ENCODE results near the gene WASHC3.
"Not testable (repeated sequence)": the region's sequence is repeated elsewhere in the genome, so short reads cannot be mapped to it uniquely, and the experiment has no call there.

WASHC3 gene, protein sequence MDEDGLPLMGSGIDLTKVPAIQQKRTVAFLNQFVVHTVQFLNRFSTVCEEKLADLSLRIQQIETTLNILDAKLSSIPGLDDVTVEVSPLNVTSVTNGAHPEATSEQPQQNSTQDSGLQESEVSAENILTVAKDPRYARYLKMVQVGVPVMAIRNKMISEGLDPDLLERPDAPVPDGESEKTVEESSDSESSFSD

GRCh38 chr12:102061560-102062418 lies at the start of gene WASHC3:
Gene WASHC3, minus strand, starts transcription at chr12:102061991. Its CDS starts 29 bp downstream, at chr12:102061962.
- DNase-seq (peak; percentile 92 to 95), ATAC-seq (peak; percentile 86)
- H3K27ac Mint-ChIP-seq, result peak within 1 kb of the TSS; percentile 94 to 98
- H3K4me1 Mint-ChIP-seq, result peaks cover 45% of the 10 kb centered on the region
- H3K4me3 Mint-ChIP-seq, result peak within 1 kb of the TSS; percentile 88 to 91
- peaks cover 0 to under 1% of the 10 kb centered on the region in 2 donors for H3K9me3 Mint-ChIP-seq
- peaks cover 8% of the 10 kb centered on the region for H3K27me3 Mint-ChIP-seq

- ATAC-seq (no peak), DNase-seq (no peak)
- H3K4me1 Mint-ChIP-seq, result peaks cover 5% of the 10 kb centered on the region
- no peak overlapping the region for H3K27ac Mint-ChIP-seq
- peaks cover 0 to 6% of the 10 kb centered on the region in 2 donors for H3K9me3 Mint-ChIP-seq
- H3K27me3 Mint-ChIP-seq, result no peaks in the 10 kb centered on the region
- no peak overlapping the region for H3K4me3 Mint-ChIP-seq
Observed at GRCh38 chr12:102110782-102111181, 49.0 kb upstream of the WASHC3 start.

DNA sequence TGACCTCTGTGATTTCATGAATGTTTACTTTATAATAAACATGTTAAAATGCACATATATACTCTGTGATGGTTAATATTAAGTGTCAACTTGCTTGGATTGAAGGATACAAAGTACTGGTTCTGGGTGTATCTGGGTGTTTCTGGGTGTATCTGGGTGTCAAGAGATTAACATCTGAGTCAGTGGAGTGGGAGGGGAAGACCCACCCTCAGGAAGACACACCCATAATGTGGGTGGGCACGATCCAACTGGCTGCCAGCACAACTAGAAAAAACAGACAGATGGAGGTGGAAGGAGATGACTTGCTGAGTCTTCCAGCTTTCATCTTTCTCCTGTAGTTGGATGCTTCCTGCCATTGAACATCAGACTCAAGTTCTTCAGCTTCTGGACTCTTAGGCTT lies 46.2 kb upstream of the WASHC3 start:
- H3K27ac Mint-ChIP-seq, result peak overlapping the region in 1 of 2 donors; percentile 76
- H3K4me1 Mint-ChIP-seq, result no peaks in the 10 kb centered on the region
- DNase-seq (no peak), ATAC-seq (no peak)
- peaks cover 0 to 6% of the 10 kb centered on the region in 2 donors for H3K9me3 Mint-ChIP-seq
- H3K27me3 Mint-ChIP-seq, result no peaks in the 10 kb centered on the region
- H3K4me3 Mint-ChIP-seq, result no peak overlapping the region

GRCh38 chr12:102106905-102107304 lies 45.1 kb upstream of the WASHC3 start:
- Mint-ChIP-seq H3K27me3 (no peaks in the 10 kb centered on the region), H3K4me3 (no peak overlapping the region), H3K4me1 (no peaks in the 10 kb centered on the region), H3K9me3 (peaks cover 0 to 6% of the 10 kb centered on the region in 2 donors), H3K27ac (no peak overlapping the region)
- ATAC-seq (no peak), DNase-seq (no peak)

DNA sequence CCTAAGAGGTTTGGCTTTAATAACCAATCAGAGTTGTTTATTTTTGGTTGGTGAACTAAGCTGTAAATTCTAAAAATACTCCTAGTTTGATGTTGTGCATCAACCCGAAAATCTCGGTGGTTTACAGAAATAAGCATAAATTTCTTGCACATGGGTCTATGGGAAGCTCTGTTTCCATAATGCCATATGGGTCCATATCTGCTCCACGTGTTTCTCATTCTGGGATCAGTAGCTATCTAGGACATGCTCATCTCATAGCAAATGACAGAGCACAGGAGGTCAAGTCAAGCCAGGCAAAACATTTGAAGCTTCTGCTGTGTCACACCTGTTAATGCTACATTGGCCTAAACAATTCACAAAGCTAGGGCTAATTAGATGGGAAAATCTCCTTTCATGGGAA lies 35.1 kb upstream of the WASHC3 start:
- ATAC-seq, result no peak
- DNase-seq, result no peak
- H3K4me1 Mint-ChIP-seq, result no peaks in the 10 kb centered on the region
- H3K27ac Mint-ChIP-seq, result peak overlapping the region in 1 of 2 donors; percentile 78
- H3K9me3 Mint-ChIP-seq, result no peaks in the 10 kb centered on the region
- H3K27me3 Mint-ChIP-seq, result no peaks in the 10 kb centered on the region
- H3K4me3 Mint-ChIP-seq, result no peak overlapping the region

GRCh38 chr12:102095677-102096263 lies 34.0 kb upstream of the WASHC3 start:
- no peak overlapping the region for H3K27ac Mint-ChIP-seq
- no peaks in the 10 kb centered on the region for H3K27me3 Mint-ChIP-seq
- no peaks in the 10 kb centered on the region for H3K4me1 Mint-ChIP-seq
- ATAC-seq, result peak; percentile 70
- H3K4me3 Mint-ChIP-seq, result no peak overlapping the region
- DNase-seq, result no peak
- no peaks in the 10 kb centered on the region for H3K9me3 Mint-ChIP-seq

DNA sequence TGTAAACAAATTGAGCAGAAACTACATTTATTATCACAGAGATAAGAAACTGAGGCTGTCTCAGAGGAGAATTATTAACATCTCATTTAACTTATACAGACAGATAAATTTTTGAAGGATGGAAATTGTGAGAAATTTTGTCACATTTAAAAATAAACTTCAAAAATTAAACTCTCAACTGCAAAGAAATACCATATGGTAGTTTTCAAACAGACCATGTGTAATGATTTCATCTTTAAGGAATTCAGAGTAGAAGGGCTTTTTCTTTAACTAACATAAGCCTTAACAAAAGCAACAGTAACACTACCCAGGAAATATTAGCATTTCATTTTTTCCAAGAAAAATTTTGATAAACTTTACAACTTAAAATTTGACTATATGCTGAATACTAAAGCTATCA lies 31.5 kb upstream of the WASHC3 start:
- DNase-seq (no peak), ATAC-seq (no peak)
- H3K9me3 Mint-ChIP-seq, result no peaks in the 10 kb centered on the region
- H3K27me3 Mint-ChIP-seq, result no peaks in the 10 kb centered on the region
- no peaks in the 10 kb centered on the region for H3K4me1 Mint-ChIP-seq
- H3K4me3 Mint-ChIP-seq, result no peak overlapping the region
- no peak overlapping the region for H3K27ac Mint-ChIP-seq

- DNase-seq, H3K4me1 Mint-ChIP-seq, H3K4me3 Mint-ChIP-seq, H3K9me3 Mint-ChIP-seq, H3K27ac Mint-ChIP-seq, H3K27me3 Mint-ChIP-seq, ATAC-seq: not testable (repeated sequence)
Observed at GRCh38 chr12:102089228-102089835, 27.5 kb upstream of the WASHC3 start.

DNA sequence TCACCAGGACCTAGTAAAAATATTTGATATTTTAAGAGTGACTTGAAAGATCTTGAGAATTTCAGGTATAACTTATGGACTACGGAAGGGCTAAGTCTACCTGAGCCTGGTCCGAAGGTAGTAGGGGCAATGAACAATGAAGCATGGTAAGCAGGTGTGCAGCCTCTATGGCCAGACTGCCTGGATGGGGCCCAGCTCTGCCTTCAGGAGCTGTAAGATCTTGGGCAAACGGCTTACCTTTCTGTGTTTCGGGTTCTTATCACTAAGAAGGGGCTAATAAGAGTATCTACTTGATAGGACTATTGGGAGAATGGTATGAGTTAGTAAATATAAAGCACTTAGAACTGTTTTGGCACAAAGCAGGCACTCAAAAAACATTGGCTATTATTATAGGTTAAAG lies 19.1 kb upstream of the WASHC3 start:
- H3K4me1 Mint-ChIP-seq, result no peaks in the 10 kb centered on the region
- DNase-seq (no peak), ATAC-seq (no peak)
- H3K27me3 Mint-ChIP-seq, result no peaks in the 10 kb centered on the region
- no peak overlapping the region for H3K4me3 Mint-ChIP-seq
- no peaks in the 10 kb centered on the region for H3K9me3 Mint-ChIP-seq
- H3K27ac Mint-ChIP-seq, result peak overlapping the region in 1 of 2 donors; percentile 59

DNA sequence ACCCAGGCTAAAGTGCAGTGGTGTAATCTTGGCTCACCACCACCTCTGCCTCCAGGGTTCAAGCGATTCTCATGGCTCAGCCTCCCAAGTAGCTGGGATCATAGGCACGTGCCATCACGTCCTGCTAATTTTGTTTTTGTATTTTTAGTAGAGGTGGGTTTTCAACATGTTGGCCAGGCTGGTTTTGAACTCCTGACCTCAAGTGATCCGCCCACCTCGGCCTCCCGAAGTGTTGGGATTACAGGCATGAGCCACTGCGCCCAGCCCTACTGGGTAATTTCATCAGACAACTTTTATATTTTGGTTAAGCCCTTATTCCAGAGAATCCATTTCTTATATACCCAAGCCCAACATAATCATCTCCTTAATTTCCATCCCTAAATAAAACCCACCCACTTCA lies 10.3 kb upstream of the WASHC3 start:
- not testable (repeated sequence) for H3K4me1 Mint-ChIP-seq, ATAC-seq, DNase-seq, H3K9me3 Mint-ChIP-seq, H3K27me3 Mint-ChIP-seq, H3K27ac Mint-ChIP-seq, H3K4me3 Mint-ChIP-seq

GRCh38 chr12:102069707-102070106 lies 7.9 kb upstream of the WASHC3 start:
- Mint-ChIP-seq H3K27me3 (peaks cover 5% of the 10 kb centered on the region), H3K27ac (no peak overlapping the region), H3K4me1 (peaks cover 5% of the 10 kb centered on the region), H3K4me3 (no peak overlapping the region), H3K9me3 (no peaks in the 10 kb centered on the region)
- DNase-seq (no peak), ATAC-seq (no peak)

- Mint-ChIP-seq H3K9me3 (no peaks in the 10 kb centered on the region), H3K27ac (peak overlapping the region in 1 of 2 donors; percentile 50), H3K4me1 (peaks cover 16% of the 10 kb centered on the region), H3K27me3 (peaks cover 8% of the 10 kb centered on the region), H3K4me3 (no peak overlapping the region)
- ATAC-seq, result no peak
- DNase-seq, result no peak
Observed at GRCh38 chr12:102067574-102068258, 5.9 kb upstream of the WASHC3 start.

GRCh38 chr12:102064476-102064875 lies 2.7 kb upstream of the WASHC3 start:
- ATAC-seq (no peak), DNase-seq (no peak)
- no peaks in the 10 kb centered on the region for H3K9me3 Mint-ChIP-seq
- H3K4me3 Mint-ChIP-seq, result no peak overlapping the region
- H3K27ac Mint-ChIP-seq, result no peak overlapping the region
- peaks cover 8% of the 10 kb centered on the region for H3K27me3 Mint-ChIP-seq
- H3K4me1 Mint-ChIP-seq, result peaks cover 34% of the 10 kb centered on the region

DNA sequence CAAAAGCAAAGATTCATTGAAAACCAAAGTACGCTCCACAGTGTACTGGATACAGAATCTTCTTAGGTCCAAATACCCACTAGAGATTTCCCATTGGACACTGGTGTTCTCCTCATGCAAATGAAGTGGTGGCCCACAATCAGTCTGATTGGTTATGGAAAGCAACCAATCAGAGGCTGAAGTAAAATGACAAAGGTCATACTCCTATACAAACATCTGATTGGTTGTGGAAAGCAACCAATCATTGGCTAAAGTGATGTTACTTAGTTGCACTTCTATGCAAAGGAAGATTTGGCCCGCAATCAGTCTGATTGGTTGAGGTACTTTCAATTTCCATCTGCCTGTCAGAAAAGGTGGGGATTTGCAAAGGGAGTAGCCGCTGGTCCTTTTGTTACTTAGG lies 1.3 kb upstream of the WASHC3 start:
- Mint-ChIP-seq H3K27me3 (peaks cover 8% of the 10 kb centered on the region), H3K9me3 (no peaks in the 10 kb centered on the region), H3K4me3 (peak overlapping the region in 1 of 2 donors; percentile 23), H3K4me1 (peaks cover 44% of the 10 kb centered on the region), H3K27ac (no peak overlapping the region)
- ATAC-seq, result no peak
- DNase-seq, result no peak

DNA sequence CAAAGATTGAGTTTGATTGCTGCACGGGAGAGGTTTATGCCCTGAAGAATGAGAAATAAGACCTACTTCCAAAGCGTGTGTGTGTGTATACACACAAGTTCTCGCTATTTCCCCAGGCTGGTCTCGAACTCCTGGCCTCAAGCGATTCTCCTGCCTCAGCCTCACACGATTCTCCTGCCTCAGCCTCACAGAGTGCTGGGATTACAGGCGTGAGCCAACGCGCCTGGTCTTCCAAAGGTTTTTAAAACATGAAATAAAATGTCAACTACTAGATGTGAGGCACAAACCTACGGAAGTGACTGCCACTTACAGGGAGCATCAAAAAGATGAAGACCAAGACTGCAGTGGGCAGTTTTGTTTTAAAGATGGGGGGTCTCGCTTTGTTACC lies 622 bp upstream of the WASHC3 start:
- ATAC-seq, result no peak
- Mint-ChIP-seq H3K9me3 (no peaks in the 10 kb centered on the region), H3K27ac (no peak overlapping the region), H3K4me1 (peaks cover 43% of the 10 kb centered on the region), H3K4me3 (peak overlapping the region; percentile 88 to 91), H3K27me3 (peaks cover 8% of the 10 kb centered on the region)
- no peak for DNase-seq
